ENCODE measurements around the gene SMCO4. TPM values are rescaled to one million over a fixed set of nuclear protein-coding genes. Genes with fewer than 3 reads are reported as not detected.
A peak's percentile ranks its signal among the peaks of the same experiment; 100 is the strongest.

The SMCO4 gene, protein sequence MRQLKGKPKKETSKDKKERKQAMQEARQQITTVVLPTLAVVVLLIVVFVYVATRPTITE
- total RNA-seq (2021; fragmentation: NEBNext Ultra II Directional; extraction: Animal tissue kit (Norgen Biotek cat#: 25700)) = 53.9 and 57.0 TPM in 2 replicates
- 33.2 and 36.6 TPM in 2 replicates for polyA plus RNA-seq (2011; rRNA removed)
- 42.7 TPM for polyA plus RNA-seq (2011; cell fraction: cytosol; rRNA removed)
- polyA plus RNA-seq (2011; cell fraction: nucleus; rRNA removed) = 27.2 TPM
- polyA plus RNA-seq (2012, experiment 1 of 2) = 59.3 to 89.7 TPM (median 68.0 TPM) in 4 replicates
- polyA plus RNA-seq (2012, experiment 2 of 2) = 20.9 TPM
- polyA plus RNA-seq (2013, experiment 1 of 2) = 33.7 TPM
- 33.9 TPM for polyA plus RNA-seq (2013, experiment 2 of 2)
- 7.9 and 12.2 TPM in 2 replicates for polyA minus RNA-seq (2011; rRNA and poly(A)+ RNA removed)
- 17.5 TPM for polyA minus RNA-seq (2011; cell fraction: cytosol; rRNA and poly(A)+ RNA removed)
- 9.4 TPM for polyA minus RNA-seq (2011; cell fraction: nucleus; rRNA and poly(A)+ RNA removed)
- long read RNA-seq, experiment 1, transcript SMCO4-201 (3 exons, 1,104 nt) = major isoform, 30 of 53 reads
- long read RNA-seq, experiment 1, partial matches to known transcripts = 2 of 53 reads
- long read RNA-seq, experiment 1, other reads (novel, unspliced or antisense) = 19 of 53 reads
- long read RNA-seq, experiment 2, transcript SMCO4-201 (3 exons, 1,104 nt) = major isoform, 6 of 10 reads
- long read RNA-seq, experiment 2, partial matches to known transcripts = 0 of 10 reads
- long read RNA-seq, experiment 2, other reads (novel, unspliced or antisense) = 4 of 10 reads

GRCh38 chr11:93543292-93543977 lies at the start of gene SMCO4:
SMCO4 (minus strand) TSS chr11:93543391; CDS start chr11:93479189, 64,202 bp downstream.
- Histone ChIP-seq H3K27ac (ENCODE audit: low read depth, low read length) (peak within 1 kb of the TSS; percentile 5; the same call in 1 of the 2 replicates), H3K23ac (ENCODE audit: insufficient read length) (no peak within 1 kb of the TSS), H4K20me1 (replicated peaks in 1 of 2; ENCODE audit: control insufficient read depth in 1 of 2, insufficient read depth in 2 of 2, low read length in 2 of 2) (peaks cover 0 to 3% of the 10 kb centered on the region in 2 experiments), H3K27me3 (replicated peaks in 1 of 4; ENCODE audit: control insufficient read depth in 3 of 4, extremely low read depth in 1 of 4, insufficient read depth in 3 of 4, low read length in 3 of 4) (no peaks in the 10 kb centered on the region), H4K8ac (ENCODE audit: extremely low read depth, insufficient read depth, low read length) (peak within 1 kb of the TSS; percentile 65; the same call in 1 of the 2 replicates), H2AFZ (ENCODE audit: low read length) (peak within 1 kb of the TSS; percentile 96), H4K5ac (ENCODE audit: insufficient read length, low read depth, low read length) (peak within 1 kb of the TSS; percentile 3), H3K4me1 (replicated peaks in 1 of 4; ENCODE audit: control insufficient read depth in 3 of 4, insufficient read depth in 4 of 4, low read length in 3 of 4) (peaks cover 3 to 15% (median 11%) of the 10 kb centered on the region in 4 experiments; a peak in 5 of 7 replicates), H3K14ac (ENCODE audit: insufficient read length) (no peak within 1 kb of the TSS), H3K36me3 (ENCODE audit: control insufficient read depth in 2 of 4, insufficient read depth in 4 of 4, low read length in 3 of 4) (no peaks in the 10 kb centered on the region), H3K23me2 (ENCODE audit: low read depth, low read length) (peaks cover 11% of the 10 kb centered on the region; the same call in 1 of the 2 replicates), H2BK120ac (replicated peaks; ENCODE audit: low read depth, low read length) (peak within 1 kb of the TSS; percentile 12), H3K18ac (ENCODE audit: extremely low read depth, low read length) (peak within 1 kb of the TSS; percentile 61), H2BK15ac (ENCODE audit: low read length) (peak within 1 kb of the TSS; percentile 83), H3K4ac (replicated peaks; ENCODE audit: insufficient read length, low read depth, low read length) (peak within 1 kb of the TSS; percentile 6), H2BK5ac (ENCODE audit: low read depth, low read length) (peak within 1 kb of the TSS; percentile 85), H3K79me2 (ENCODE audit: control insufficient read depth in 1 of 2, insufficient read depth in 2 of 2, low read length in 2 of 2) (peaks cover 0 to 38% of the 10 kb centered on the region in 2 experiments; a peak in 2 of 4 replicates), H4K91ac (replicated peaks; ENCODE audit: insufficient read length, low read length) (peak within 1 kb of the TSS; percentile 58), H3K4me2 (ENCODE audit: insufficient read depth in 1 of 2, low read depth in 2 of 2, low read length in 2 of 2) (peak within 1 kb of the TSS; percentile 78 to 90), H2BK12ac (ENCODE audit: low read depth, low read length) (peak within 1 kb of the TSS; percentile 51; the same call in 1 of the 2 replicates), H2BK20ac (ENCODE audit: low read length) (peak within 1 kb of the TSS; percentile 62; the same call in 1 of the 2 replicates), H3K9ac (replicated peaks in 1 of 4; ENCODE audit: extremely low read depth in 1 of 4, low read depth in 3 of 4, low read length in 3 of 4) (peak within 1 kb of the TSS; percentile 51 to 89 (median 54)), H3K4me3 (ENCODE audit: extremely low read depth in 1 of 4, insufficient read depth in 2 of 4, low read depth in 3 of 4, low read length in 4 of 4) (peak within 1 kb of the TSS; percentile 58 to 84 (median 70)), H3K56ac (replicated peaks; ENCODE audit: insufficient read length, low read depth, low read length) (no peak within 1 kb of the TSS), H3K9me3 (ENCODE audit: insufficient read depth in 2 of 2, low read depth in 1 of 2, low read length in 1 of 2) (no peaks in the 10 kb centered on the region), H2AK5ac (ENCODE audit: low read depth, low read length) (no peak within 1 kb of the TSS), H3K79me1 (ENCODE audit: low read depth, low read length) (peaks cover 4% of the 10 kb centered on the region)
- CTCF ChIA-PET (ENCODE audit: partially characterized antibody) = interaction anchor here (0.7 to 1.6 kb wide), 3 partner anchors 81 to 308 kb away, joined by 3 to 5 read pairs (median 4); no protein-coding TSS in a partner anchor
- 15% methylated on average over 20 of the region's 59 CpGs; no CpG with 5 or more reads in 1 of the 2 experiments for WGBS, 2 experiments (ENCODE audit: extremely low coverage in 1 of 2, insufficient coverage in 1 of 2, insufficient read length in 1 of 2, insufficient replicate concordance in 2 of 2, low coverage in 1 of 2, low lambda C conversion rate in 2 of 2, missing lambda C conversion rate in 1 of 2)
- FAIRE-seq (no peak), DNase-seq (ENCODE audit: low read depth in 1 of 2, low spot score in 2 of 2) (peak; percentile 74 to 91)
- POLR2A ChIA-PET (ENCODE audit: partially characterized antibody) = interaction anchor here (1.6 to 2.1 kb wide), 2 partner anchors 14 to 65 kb away, joined by 3 to 16 read pairs; no protein-coding TSS in a partner anchor
- TF ChIP-seq ATF3 (IDR thresholded peaks at IDR 0.05; ENCODE audit: insufficient read depth, low read depth, low read length) (no peak), JUN (IDR thresholded peaks at IDR 0.05; ENCODE audit: low read depth, low read length) (no peak), CTBP2 (IDR thresholded peaks at IDR 0.05; ENCODE audit: borderline replicate concordance, insufficient read depth, insufficient read length, low read length) (no peak), TAF7 (optimal IDR thresholded peaks at IDR 0.05; ENCODE audit: borderline replicate concordance, low read depth, low read length) (peak; percentile 55), EZH2 (IDR thresholded peaks at IDR 0.05; ENCODE audit: low read depth, low read length, severe bottlenecking) (no peak), TCF12 (IDR thresholded peaks at IDR 0.05; ENCODE audit: low read depth, low read length) (0 out of 2 replicates have a peak, but pooled peaks have one; percentile 24), CBX5 (IDR thresholded peaks at IDR 0.05; ENCODE audit: low read depth, low read length) (no peak)
